Stimulated activated CD4-positive, alpha-beta T cell treated with anti-CD3 and anti-CD28 coated beads, Interleukin-12 subunit alpha, Interleukin-12 subunit beta, amount 100 ng/mL, for 48 hours (primary cell): Measurements from ENCODE around the gene TTC21B.
"Not testable (repeated sequence)": the region's sequence is repeated elsewhere in the genome, so short reads cannot be mapped to it uniquely, and the experiment has no call there.

Source experiments
- DNase-seq, 3 donors: peaks; one replicate each; pipeline ENCODE4 v3.0.0-alpha.2; 2020; ENCODE audit warnings: low read depth in 2 of 3, low spot score in 1 of 3

TTC21B gene

DNA sequence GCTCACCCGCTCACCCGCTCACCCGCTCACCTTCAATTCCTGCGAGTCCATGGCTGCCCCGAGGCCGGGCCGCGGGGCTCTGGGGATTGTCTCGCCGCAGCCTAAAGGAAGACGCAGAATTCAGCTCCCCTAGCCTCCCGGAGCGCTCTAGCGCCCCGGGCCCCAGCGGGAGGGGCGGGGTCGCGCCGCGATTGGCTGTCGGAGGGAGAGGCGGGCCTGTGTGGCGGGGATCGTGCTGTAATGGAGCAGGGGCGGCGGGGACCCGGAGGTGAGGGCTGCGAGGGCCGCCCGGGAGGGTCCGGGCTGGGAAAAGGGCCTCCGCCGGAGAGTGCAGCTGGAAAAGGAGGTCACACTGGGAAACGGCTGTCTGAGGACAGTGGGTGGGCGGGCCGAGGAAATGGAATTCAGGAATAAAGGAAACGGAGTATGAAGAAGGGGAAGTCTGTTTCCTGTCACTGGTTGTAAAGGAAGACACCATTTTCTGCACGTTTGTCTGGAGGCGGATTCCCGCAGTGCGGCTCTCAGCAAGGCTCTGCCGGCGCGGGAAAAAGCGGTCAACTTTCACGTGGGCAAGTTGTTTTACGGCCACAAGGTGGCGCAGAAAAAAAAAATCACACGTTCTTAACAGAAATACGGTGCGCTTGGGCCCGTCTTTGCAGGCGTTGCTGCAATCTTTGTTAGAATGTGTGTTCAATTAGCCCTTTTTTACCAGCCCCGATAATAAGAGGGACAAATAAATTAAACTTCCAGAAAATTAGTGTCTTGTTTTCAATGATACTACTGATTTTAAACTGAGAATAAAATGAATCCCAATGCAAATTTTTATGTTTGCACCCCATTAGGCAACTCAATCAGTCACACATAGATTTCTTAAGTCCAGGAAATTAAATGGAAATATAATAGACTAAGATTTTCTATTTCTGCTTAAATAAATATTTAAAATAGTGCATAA lies at the start of gene TTC21B:
TSS of gene TTC21B (minus strand) at position 122 of the 952 bp plus-strand sequence. CDS start at position 51, 71 bp downstream.
- DNase-seq = peak; percentile 85 to 92 (median 87)

DNA sequence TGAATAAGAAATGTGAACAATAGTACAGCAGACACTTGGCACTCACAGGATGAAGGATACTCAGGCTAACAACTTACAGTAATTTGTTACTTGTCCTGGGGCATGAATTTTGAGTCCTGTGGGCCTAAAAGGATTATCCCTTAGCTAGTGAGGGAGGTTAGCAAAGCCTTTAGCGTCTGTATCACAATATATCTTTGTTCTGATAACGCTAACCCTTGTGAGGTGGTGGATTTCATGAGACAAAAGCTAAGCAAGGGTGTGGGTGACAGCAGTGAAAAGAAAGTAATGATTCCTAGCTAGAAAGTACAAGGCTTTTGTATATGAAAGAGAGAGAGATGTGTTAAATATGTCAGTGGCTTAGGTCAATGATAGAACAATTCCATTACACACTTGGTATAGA lies 46.8 kb upstream of the TTC21B start:
- no peak for DNase-seq

DNA sequence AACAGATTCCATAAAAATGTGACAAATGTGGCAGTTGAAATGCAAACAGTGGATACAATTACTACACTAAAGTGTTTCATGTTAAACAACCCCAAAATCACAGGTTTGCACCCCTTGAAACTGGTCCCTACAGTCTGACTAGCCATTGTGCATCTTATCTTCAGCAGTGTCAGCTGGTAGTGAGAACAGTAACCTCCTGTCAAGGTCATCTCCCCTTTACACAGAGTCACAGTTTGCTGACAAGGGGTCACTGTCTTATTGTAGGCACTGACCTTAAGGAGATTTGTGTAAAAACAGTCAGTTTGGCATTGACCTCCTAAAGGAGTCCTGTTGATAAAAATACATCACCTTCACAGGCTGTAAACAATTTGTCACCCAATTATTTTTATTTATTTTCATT lies 37.3 kb upstream of the TTC21B start:
- no peak for DNase-seq

DNA sequence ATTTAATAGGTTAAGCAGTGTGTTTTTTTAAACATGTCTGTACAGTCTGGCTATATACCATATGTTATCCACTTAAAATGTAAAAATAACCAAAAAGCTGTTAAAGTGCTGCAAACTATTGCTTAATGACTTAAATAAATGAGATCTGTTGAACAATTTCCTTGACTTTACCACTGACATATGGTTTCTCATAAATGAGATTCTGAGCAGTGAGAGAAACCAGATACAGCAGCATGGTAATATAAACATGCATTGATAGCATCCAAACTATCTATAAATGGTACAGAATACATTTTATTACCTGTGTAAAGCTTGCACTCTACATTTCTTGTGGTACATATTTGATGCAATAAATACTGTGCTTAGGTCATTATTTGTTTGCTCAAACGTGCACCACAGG lies 36.3 kb upstream of the TTC21B start:
- DNase-seq = no peak

DNA sequence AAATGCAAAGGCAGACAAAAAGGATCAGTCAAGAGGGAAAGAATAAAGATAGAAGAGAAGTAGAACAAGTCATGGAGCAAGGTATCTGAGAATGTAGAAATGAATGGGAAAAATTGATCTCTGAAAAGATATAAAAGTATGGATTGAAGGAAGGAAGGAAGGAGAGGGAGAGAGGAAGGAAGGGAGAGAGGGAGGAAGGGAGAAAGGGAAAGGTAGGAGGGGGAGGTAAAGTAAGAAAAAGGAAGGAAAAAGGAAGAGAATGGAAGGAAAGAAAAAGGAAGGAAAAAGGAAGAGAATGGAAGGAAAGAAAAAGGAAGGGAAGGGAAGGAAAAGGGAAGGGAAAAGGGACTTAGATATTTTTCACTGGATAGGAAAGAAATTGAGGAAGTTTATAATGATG lies 31.5 kb upstream of the TTC21B start:
- DNase-seq = no peak

DNA sequence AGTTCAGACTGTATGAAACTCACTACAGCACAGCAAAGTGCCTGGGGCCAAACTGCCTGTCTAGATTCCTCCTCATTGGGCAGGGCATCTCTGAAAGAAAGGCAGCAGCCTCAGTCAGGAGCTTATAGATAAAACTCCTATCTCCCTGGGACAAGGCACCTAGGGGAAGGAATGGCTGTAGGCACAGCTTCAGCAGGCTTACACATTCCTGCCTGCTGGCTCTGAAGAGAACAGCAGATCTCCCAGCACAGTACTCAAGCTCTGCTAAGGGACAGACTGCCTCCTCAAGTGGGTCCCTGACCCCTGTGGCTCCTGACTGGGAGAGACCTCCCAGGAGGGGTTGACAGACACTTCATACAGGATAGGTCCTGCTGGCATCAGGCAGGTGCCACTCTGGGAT lies 18.6 kb upstream of the TTC21B start:
- DNase-seq = not testable (repeated sequence)

DNA sequence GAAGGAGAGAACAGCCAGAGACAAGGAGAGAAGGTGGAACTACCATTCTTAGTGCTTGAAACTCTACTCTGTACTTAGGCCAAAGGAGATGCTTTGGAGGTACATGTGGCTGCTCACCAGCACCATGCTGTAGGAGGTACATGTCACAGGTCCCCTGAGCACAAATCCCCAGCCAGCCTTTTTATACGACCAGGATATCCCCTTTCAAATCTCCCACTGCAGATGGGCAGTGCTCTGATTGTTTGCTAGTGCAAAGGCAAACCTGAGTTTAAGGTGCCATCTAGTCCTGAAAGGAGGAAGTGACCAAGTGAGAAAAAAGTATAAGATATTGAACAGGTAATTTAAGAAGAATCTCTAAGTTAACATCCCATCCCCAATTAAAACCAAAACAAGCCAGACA lies 17.1 kb upstream of the TTC21B start:
- no peak for DNase-seq

DNA sequence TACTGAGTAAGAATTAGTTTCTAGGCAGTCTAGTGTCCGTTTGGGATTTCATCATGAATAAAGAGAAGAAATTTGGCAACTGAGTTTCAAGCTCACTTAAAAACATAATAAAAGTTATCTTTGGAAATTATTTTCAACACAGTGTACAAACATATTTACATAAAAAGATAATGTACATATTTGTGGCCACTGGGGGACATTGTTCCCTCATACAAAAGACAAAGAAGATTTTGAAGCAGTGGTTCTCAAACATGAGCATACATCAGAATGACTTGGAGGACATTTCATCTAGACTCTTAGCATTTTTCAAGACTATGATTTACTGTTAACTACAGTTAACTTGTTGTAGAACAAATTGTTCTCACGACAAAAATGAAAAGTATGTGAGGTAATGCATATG lies 15.7 kb upstream of the TTC21B start:
- no peak for DNase-seq

DNA sequence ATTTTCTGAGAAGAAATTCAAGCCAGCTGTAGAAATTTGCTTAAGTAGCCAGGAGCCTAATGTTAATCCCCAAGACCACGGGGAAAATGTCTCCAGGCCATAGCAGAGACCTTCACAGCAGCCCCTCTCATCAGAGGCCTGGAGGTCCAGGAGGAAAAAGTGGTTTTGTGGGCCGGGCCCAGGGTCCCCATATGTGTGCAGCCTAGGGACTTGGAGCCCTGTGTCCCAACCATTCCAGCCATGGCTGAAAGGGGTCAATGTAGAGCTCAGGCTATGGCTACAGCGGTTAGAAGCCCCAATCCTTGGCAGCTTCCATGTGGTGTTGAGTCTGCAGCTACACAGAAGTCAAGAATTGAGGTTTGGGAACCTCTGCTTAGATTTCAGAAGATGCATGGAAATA lies 14.2 kb upstream of the TTC21B start:
- DNase-seq = no peak

DNA sequence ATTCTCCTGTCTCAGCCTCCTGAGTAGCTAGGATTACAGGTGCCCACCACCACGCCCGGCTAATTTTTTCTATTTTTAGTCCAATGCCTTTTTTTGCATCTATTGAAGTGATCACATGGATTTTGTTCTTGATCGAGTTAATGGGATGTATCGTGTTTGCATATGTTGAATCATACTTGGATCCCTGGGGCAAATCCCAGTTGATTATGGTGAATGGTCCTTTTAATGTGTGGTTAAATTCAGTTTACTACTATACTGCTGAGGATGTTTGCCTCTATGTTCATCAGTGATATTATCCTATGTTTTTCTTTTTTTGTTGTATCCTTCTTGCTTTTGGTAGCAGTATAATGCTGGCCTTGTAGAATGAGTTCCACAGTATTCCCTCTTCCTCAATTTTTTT lies 8.2 kb upstream of the TTC21B start:
- DNase-seq = no peak

DNA sequence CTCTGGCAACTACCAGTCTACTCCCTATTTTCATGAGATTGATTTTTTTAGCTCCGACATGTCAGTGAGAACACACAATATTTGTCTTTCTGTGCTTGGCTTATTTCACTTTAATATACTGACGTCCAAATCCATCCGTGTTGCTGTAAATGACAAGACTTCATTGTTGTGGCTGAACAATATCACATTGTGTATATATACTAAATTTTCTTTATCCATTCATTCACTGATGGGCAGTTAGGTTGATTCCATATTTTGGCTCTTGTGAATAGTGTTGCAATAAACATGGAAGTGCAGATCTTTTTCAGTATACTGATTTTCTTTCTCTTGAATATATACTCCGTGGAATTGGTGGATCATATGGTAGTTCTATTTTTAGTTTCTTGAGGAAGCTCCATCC lies 5.8 kb upstream of the TTC21B start:
- DNase-seq = no peak

DNA sequence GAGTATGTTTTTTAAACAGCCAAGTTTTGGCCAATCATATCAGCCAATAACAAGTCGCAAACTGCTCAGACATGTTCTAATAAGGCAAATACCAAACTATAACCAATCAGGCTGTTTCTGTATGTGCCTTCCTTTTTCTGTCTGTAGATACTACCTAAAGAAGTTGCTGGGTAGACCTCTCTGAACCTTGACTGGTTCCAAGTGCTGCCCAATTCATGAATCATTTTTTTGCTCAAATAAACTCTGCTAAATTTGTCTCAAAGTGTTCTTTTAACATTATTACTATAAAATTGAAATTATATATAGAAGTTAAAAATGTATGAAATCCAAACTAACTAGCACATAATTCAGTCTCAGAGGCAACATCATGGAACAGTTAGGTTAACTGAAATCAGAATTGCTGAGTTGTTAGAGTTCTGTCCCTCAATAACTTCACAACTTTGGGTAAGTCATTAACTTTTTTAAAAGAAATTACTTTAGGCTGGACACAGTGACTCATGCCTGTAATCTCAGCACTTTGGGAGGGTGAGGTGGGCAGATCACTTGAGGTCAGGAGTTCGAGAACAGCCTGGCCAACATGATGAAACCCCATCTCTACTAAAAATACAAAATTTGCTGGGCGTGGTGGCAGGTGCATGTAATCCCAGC lies 4.9 kb upstream of the TTC21B start:
- DNase-seq = no peak

DNA sequence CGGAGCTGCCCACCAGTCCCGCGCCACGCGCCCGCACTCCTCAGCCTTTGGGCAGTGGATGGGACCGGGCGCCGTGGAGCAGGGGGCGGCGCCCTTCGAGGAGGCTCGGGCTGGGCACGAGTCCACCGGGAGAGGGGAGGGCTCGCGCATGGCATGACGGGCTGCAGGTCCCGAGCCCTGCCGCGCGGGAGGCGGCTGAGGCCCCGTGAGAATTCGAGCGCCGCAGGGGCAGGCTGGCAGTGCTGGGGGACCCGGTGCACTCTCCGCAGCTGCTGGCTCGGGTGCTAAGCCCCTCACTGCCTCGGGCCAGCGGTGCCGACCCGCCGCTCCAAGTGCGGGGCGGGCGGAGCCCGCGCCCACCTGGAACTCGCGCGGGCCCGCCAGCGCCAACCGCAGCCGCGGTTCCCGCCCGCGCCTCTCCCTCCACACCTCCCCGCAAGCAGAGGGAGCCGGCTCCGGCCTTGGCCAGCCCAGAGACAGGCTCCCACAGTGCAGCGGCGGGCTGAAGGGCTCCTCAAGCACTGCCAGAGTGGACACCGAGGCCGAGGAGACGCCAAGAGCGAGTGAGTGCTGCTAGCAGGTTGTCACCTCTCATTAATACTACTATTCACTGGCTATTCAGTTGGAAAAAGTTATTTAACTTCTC lies 3.6 kb upstream of the TTC21B start:
- no peak for DNase-seq

DNA sequence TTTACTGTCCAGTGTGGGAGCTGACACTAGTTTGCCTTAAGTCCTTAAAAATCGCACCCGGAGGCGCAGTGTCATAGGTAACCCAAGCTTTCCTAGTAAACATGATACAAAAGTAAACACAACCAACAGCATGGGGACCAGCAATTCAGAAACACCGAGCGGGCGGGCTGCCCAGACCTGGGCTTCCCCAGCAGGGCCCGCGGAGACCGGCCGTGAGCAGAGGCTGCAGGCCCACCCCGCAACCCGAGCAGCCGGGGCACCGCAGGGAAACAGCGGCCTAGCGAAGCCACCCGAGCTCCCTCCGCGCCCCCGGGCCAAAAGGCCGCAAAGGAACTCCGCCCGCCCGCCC lies 296 bp downstream of the TTC21B start:
- DNase-seq = no peak

DNA sequence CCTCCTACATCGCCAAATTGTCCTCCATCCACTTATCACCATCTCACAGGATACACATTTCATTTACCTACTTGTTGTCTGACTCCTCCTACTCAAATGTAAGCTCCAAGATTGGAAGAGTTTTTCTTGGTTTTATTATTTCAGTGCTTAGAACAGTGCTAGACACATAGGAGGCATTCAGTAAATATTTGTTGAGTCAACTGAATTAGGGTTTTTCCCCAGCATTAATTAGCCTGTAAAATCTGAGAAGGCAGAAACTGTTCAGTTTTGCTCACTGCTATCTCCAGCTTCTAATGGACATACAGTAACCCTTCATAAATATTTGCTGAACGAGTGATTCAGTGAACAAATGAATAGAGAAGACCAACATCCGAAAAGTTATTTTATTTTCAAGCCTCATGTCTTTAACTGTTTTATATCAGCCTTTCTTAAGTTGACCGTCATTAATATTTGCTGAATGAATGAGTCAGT lies 800 bp downstream of the TTC21B start:
- no peak for DNase-seq

DNA sequence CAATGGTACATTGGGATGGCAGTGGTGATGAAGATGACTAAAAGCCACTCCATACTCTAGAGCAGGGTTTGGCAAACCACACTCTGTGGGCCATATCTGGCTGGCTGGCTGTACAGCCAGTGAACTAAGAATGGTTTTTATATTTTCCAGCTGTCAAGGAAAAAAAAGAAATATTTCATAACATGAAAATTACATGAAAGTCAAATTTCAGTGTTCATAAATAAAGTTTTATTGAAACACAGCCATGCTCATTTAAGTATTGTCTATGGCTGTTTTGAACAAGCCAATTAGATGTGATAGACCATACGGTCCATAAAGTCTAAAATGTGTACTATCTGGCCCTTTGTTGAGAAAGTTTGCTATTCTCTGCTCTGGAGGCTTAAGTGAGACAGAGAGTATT lies 1.5 kb downstream of the TTC21B start:
- no peak for DNase-seq

DNA sequence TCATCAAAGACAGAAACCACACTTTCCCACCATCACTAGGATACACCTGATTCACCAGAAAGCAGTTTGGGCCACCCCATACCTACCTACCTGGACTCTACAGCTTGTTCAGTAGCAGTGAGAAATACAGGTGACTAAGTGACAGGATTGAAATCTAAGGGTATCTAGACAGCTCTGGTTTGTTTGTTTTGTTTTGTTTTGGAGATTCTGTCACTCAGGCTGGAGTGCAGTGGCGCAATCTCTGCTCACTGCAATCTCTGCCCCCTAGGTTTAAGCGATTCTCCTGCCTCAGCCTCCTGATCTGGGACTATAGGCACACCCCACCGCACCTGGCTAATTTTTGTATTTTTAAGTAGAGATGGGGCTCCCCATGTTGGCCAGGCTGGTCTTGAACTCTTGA lies 3.1 kb downstream of the TTC21B start:
- no peak for DNase-seq

DNA sequence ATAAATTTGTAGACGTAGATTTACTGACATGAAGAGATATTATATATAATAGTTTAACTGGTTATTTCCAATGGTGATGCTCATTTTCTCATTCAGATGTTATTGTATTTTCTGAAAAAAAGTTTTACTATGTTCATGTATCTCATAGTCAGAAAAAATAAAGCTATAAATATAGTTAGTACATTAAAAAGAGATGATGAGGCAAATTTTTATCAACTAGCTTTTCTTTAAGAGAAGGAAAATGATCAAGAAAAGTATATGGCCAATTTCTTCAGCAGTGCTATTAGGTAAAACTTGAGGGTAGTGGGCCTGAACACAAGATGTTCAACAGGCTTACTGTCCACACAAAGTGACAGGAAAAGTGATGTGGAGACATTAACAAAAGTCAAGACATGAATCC lies 11.7 kb downstream of the TTC21B start:
- no peak for DNase-seq

DNA sequence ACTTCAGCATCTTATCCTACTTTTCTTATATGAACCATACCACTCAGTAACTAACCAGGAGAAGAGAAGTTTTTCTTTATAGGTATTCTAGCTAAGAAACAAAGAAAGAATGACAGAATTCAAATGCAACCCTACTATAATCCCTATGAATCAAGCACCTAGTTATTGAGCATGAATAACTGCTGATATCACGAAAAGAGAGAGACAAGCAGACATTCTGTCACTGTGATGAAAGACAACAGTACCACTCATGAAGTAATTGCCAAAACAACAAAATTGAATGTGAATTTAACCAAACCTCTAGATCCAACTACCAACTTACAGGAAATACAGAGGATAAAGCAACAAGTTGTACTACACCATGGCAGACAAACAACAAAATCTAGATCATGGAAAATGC lies 15.3 kb downstream of the TTC21B start:
- no peak for DNase-seq

DNA sequence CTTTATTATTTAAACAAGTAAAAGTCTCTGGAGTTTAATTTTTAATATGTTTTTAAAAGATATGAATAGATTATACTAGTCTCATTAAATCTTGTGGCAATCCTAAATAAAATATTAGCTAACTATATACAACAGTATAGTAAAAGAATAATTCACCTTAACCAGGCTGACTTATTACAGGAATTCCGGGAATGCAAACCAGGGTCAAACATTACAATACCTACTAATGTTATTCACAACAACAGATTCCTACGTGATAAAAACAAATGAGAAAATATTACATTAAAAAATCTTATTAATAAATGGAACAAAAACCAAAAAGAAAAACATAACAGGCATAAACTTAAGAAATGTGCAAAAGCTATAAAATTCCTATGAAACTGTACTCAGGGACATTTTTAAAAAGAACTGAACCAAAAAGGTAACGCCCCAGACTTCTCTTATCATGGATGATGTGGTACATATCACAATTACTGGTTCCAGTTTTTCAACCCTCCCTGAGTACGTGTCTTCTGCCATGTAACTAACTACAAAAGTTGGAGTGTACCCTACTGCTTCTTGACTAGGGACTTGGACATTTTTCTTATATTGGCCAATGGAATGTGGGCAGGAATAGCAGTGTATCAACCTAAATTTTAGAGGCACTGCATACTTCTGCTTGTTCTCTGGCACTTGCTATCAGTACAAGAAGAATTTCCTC lies 20.2 kb downstream of the TTC21B start:
- DNase-seq = no peak

DNA sequence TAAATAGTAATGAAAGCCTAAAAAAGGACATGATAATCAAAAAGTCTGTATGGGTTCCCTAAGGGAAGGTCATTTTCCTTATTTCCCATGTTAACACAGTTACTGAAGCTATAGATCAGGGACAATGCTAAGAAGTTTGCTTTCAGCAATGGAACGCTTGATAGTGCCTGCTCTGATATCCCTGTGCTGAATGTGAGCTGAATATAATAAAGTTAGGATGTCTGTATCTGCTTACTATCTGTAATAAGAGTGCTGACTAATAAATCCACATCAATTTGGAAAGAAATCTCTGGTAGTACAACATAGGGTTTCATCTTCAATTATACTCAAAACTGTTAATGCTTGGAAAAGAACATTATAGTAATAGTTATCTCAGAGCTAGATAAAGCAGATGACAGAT lies 25.8 kb downstream of the TTC21B start:
- no peak for DNase-seq
